22Rv1 (cell line): ENCODE results near the gene C22orf15.

Source experiments
- H3K27ac ChIP-seq: fragments of 450-650 bp; 2 replicates; pipeline ENCODE4 v1.5.1; 2017
- ZFX ChIP-seq: fragments of 450-650 bp; IDR thresholded peaks from 2 replicates; pipeline ENCODE4 v1.6.1; 2017; ENCODE audit warnings: antibody characterized with exemption, borderline replicate concordance
- TF ChIP-seq, protein P1 (sequence below): fragments of 450-650 bp; IDR thresholded peaks from 2 replicates; pipeline ENCODE4 v1.5.1; 2017; ENCODE audit warnings: mild to moderate bottlenecking

The C22orf15 gene

DNA sequence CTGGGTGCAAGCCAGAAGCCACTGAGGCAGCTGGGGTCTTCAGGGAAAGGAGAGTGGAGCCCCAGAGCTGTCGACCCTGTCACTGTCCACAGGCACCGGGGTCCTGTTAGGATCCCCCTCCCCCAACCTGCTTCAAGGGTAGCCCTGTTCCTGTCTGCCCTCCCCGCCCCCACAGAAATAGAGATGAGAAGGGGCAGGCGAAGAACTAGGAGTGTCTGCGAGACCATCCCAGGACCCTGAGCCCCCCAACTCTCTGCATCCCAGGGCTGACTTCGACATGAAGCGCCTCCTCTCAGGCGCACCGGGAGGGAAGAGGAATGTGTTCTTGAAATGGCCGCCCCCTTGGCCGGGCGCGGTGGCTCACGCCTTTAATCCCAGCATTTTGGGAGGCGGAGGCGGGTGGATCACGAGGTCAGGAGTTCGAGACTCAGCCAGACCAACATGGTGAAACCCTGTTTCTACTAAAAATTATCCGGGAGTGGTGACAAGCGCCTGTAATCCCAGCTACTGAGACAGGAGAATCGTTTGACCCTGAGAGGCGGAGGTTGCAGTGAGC lies 11.3 kb upstream of the C22orf15 start:
- no peak for TF ChIP-seq ZFX
- TF ChIP-seq, protein P1, sequence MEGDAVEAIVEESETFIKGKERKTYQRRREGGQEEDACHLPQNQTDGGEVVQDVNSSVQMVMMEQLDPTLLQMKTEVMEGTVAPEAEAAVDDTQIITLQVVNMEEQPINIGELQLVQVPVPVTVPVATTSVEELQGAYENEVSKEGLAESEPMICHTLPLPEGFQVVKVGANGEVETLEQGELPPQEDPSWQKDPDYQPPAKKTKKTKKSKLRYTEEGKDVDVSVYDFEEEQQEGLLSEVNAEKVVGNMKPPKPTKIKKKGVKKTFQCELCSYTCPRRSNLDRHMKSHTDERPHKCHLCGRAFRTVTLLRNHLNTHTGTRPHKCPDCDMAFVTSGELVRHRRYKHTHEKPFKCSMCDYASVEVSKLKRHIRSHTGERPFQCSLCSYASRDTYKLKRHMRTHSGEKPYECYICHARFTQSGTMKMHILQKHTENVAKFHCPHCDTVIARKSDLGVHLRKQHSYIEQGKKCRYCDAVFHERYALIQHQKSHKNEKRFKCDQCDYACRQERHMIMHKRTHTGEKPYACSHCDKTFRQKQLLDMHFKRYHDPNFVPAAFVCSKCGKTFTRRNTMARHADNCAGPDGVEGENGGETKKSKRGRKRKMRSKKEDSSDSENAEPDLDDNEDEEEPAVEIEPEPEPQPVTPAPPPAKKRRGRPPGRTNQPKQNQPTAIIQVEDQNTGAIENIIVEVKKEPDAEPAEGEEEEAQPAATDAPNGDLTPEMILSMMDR, result no peak
- H3K27ac ChIP-seq, result peak overlapping the region; percentile 97

DNA sequence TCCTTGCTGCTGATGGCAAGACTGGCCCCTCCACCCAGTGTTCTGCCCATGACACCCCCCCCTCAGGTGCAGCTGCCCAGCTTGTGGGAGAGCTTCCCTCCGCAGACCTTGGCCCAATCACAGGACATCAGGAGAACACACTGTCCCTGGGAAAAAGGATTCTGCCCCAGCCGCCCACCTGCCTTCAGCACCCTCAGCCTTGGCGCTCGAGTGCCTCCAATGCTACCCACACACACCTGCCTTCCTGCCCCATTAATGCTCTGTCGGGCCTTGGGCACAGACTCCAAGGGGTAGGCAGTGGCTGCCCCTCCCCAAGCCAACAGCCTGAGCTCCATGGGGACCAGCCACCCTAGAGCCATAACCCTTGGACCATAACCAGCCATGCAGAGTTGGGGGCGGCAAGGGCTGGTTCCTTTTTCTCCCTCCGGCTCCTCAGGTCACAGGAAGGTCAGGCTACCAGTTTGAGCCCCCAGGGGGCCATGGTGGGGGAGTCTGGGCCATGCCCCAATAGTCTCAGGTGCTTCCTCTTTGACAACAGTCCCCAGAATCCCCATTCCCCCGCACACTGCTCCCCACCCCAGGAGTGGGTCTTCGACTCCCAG lies 10.6 kb upstream of the C22orf15 start:
- TF ChIP-seq, protein P1, result no peak
- no peak for TF ChIP-seq ZFX
- peak overlapping the region; percentile 97 for H3K27ac ChIP-seq

DNA sequence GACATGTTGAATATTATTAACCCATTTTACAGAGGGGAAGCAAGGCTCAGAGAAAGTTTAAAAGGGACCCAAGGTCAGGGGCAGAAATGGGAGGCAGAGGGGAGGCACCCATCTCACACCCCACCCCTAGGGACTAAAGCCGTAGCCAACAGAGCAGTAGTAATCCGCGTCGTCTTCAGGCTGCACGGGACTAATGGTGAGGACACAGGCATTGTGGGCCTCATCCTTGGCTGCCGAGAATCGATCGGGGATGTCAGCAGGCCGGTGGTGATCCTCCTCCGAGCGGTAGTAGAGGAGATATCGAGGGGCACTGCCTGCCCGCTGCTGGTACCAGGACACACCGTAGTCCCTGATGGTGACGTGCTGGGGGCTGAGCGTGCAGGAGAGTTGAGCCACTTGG lies 10.0 kb upstream of the C22orf15 start:
- H3K27ac ChIP-seq, result no peak overlapping the region
- TF ChIP-seq, protein P1, result no peak

DNA sequence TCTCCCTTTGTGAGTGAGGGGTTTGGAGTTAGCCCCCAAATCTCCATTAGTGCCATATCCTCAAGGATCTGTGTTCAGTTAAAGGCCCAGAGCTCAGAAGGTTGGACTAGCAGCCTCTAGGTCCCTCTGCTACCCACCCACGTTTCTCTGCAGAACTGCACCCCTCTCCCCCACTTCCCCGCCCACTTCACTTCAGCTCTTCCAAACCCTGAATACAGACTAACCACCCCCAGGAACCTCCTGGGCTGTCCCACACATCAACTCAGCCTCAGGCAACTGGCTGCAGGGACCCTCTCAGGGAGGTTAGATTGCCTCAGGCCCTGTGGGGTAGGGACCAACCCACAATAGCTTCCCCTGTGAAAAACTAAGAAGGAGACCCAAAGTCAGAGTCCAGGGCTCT lies 9.4 kb upstream of the C22orf15 start:
- TF ChIP-seq ZFX, result no peak
- TF ChIP-seq, protein P1, result no peak
- no peak overlapping the region for H3K27ac ChIP-seq

DNA sequence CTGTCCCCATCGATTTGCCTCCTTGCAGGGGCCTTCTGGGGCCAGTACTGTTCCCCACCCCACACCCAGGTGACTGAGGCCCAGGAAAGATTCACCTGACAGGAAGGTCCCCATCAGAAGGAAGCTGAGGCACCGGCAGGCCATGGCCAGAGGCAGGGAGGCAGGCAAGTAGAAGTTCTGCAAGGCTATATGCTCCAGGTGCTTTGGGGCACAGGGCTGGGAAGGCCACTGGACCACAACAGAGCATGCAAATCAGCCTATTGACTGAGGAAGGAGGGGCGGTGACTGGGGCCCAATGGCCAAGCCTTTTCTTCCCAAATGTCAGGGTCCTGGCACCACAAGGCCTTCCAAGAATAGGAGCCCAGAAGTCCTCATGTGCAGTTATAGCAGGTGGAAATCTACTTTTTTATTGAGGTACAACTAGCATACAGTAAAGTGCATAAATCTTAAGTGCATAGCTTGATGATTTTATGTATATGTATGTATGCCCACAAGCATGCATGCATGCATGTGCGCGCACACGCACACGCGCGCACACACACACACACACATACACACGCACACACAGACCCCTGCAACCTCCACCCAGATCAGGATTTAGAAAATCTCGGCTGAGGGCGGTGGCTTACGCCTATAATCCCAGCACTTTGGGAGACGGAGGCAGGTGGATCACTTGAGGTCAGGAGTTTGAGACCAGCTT lies 8.4 kb upstream of the C22orf15 start, which contains the start of gene VPREB3:
Gene VPREB3 (minus strand): TSS at position 206 of the 700 bp plus-strand sequence. CDS start 62 bp downstream, at position 144.
- H3K27ac ChIP-seq, result no peak within 1 kb of the TSS; the same call in 1 of the 2 replicates

DNA sequence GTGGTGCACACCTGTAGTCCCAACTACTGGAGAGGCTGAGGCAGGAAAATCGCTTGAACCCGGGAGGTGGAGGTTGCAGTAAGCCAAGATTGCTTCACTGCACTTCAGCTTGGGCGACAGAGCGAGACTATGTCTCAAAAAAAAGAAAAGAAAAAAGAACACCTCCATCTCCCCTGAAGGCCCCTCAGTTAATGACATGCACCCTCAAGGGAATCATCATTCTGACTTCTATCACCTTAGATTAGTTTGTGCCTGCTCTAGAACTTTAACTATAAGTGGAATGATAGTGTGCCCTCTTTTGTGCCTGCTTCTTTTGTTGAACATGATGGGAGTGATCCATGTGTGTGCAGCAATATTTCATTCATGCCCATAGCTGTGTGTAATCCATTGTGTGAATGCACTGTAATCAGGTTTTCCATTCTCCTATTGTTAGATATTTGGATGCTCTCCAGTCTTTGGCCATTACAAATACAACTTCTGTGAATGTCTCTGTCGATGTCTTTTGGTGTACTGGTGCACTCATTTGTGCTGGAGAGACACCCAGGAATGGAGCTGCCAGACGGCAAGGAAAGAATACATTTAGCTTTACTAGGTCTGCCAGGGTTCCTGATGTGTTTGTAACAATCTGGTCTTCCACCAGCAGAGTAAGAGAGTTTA lies 7.7 kb upstream of the C22orf15 start:
- TF ChIP-seq, protein P1, result no peak
- no peak for TF ChIP-seq ZFX
- H3K27ac ChIP-seq, result no peak overlapping the region; the same call in 1 of the 2 replicates

More for the DNA sequence above, 8.4 kb upstream of the C22orf15 start, which contains the start of gene VPREB3:
- TF ChIP-seq, protein P1, result no peak
- TF ChIP-seq ZFX, result no peak
